Mucosa of descending colon (tissue), 3 donors: ENCODE data around the gene SPRTN. TPM values are rescaled to one million over a fixed set of nuclear protein-coding genes. Genes with fewer than 3 reads are reported as not detected.

ENCODE experiments used
- ATAC-seq: fragments of 200-7000 bp; cut with Tn5 transposase; one replicate; pipeline ENCODE4 v1.9.1; 2020; ENCODE audit warnings: mild to moderate bottlenecking, moderate library complexity
- DNase-seq, 3 donors: peaks; one replicate each; pipeline ENCODE4 v3.0.0-alpha.2; 2020
- H3K36me3 ChIP-seq: fragments of 200-600 bp; one replicate; pipeline ENCODE4 v1.8.0; 2021; ENCODE audit warnings: low read depth, mild to moderate bottlenecking
- H3K4me1 ChIP-seq: fragments of 200-600 bp; one replicate; pipeline ENCODE4 v1.8.0; 2021; ENCODE audit warnings: low read depth, mild to moderate bottlenecking
- H3K4me3 ChIP-seq: fragments of 200-600 bp; one replicate; pipeline ENCODE4 v1.8.0; 2021; ENCODE audit warnings: mild to moderate bottlenecking
- H3K9me3 ChIP-seq: fragments of 200-600 bp; one replicate; pipeline ENCODE4 v1.8.0; 2021; ENCODE audit warnings: mild to moderate bottlenecking
- intact Hi-C, 2 donors: fragments of 100-400 bp; cut with DNase I in 1 of 2; cut with micrococcal nuclease in 1 of 2; formaldehyde crosslinking; loops; one replicate each; pipeline versions ENCODE4 v1.11.0 to v1.11.1; 2022; cut with DNase I, micrococcal nuclease
- total RNA-seq, 3 donors: library from RNA; stranded (reverse); fragmentation: NEBNext Ultra II Directional in 2 of 3; extraction: Animal tissue kit (Norgen Biotek cat#: 25700) in 2 of 3; gene quantifications; one replicate each; pipeline versions ENCODE4 v1.2.1 to v1.2.4, GENCODE V29; 2021 to 2023
- TF ChIP-seq, protein P1 (sequence below): fragments of 200-600 bp; IDR thresholded peaks from one replicate; pipeline ENCODE4 v1.8.0; 2022; ENCODE audit warnings: antibody characterized with exemption, mild to moderate bottlenecking
- donor health status: DM: no; HTN: no; CAD: no; lungs with moderate emphysema.
- donor health status: DM: no; HTN: no; CAD: no.
- donor health status: DM: no; HTN: yes; CAD: no.

The SPRTN gene
- total RNA-seq, 3 donors from 2014 or later, result 10.7 to 13.1 (median 11.5) TPM

DNA sequence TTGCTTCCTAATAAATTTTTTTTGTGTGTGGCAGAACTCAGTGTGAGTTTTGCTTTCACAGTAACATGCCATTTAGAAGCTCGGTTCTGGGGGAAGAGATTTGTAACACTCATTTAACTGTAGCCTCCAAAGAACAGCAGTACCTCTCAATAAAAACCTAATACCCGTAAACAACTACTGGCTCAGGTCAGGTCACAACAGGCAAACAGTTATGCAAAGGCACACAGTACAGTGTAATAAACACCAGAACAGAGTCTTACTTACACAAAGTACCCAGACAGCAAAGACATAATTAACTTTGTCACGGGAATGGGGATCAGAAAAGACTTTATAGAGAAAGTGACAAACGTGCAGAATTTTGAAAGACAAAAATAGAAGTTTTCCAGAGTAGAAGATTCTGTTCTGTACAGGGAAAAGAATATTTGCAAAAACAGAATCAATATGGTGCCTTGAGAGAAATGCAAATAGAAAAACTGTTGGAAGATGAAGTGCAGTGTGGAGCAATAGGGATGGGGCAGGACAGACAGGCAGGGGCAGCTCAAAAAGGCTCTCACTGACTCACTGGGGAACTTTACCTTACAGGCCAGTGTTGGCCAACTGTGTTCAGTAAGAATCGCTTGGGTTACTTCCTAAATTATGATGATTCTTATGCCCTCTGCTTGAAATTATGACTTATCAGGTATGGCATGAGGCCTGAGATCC lies 45.2 kb downstream of the SPRTN start:
- H3K4me1 ChIP-seq, result no peaks in the 10 kb centered on the region

DNA sequence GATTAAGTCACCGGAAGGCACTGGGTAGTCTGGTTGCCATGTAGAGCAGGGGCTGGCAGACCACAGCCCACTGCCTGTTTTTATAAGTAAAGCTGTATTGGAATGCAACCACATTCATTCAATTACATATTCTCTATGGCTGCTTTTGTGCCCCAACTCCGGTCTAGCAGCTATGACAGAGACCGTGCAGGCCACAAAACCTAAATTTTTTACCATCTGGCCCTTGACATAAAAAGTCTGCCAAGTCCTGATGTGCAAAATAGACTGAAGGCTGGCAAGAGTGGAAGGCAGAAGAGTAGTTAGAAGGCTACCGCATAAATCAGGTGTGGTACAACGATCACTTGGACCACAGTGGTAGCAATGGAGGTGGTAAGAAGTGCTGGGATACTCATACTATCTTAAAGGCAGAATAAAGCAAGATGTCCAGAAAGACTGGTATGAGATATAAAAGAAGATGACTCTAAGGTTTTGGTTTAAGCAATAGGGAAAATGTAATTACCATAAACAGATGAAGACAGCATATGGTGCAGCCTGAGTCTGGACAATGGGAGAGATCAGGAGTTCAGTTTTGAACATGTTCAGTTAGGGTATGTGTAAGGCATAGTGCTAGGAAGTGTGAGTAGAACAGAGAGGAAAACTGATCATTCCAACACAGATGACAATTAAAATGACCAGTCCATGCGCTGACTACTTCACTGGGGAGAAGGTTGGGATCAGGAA lies 46.8 kb downstream of the SPRTN start:
- Histone ChIP-seq H3K9me3 (no peaks in the 10 kb centered on the region), H3K4me1 (no peaks in the 10 kb centered on the region), H3K36me3 (no peaks in the 10 kb centered on the region), H3K4me3 (no peak overlapping the region)
- DNase-seq (no peak), ATAC-seq (no peak)
- TF ChIP-seq, protein P1, sequence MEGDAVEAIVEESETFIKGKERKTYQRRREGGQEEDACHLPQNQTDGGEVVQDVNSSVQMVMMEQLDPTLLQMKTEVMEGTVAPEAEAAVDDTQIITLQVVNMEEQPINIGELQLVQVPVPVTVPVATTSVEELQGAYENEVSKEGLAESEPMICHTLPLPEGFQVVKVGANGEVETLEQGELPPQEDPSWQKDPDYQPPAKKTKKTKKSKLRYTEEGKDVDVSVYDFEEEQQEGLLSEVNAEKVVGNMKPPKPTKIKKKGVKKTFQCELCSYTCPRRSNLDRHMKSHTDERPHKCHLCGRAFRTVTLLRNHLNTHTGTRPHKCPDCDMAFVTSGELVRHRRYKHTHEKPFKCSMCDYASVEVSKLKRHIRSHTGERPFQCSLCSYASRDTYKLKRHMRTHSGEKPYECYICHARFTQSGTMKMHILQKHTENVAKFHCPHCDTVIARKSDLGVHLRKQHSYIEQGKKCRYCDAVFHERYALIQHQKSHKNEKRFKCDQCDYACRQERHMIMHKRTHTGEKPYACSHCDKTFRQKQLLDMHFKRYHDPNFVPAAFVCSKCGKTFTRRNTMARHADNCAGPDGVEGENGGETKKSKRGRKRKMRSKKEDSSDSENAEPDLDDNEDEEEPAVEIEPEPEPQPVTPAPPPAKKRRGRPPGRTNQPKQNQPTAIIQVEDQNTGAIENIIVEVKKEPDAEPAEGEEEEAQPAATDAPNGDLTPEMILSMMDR, result no peak
- intact Hi-C loops, result no loop called here

More for the DNA sequence above, 45.2 kb downstream of the SPRTN start:
- DNase-seq (no peak), ATAC-seq (no peak)
- Histone ChIP-seq H3K36me3 (no peaks in the 10 kb centered on the region), H3K9me3 (no peaks in the 10 kb centered on the region), H3K4me3 (no peak overlapping the region)
- intact Hi-C loops, result no loop called here
- TF ChIP-seq, protein P1, result no peak

DNA sequence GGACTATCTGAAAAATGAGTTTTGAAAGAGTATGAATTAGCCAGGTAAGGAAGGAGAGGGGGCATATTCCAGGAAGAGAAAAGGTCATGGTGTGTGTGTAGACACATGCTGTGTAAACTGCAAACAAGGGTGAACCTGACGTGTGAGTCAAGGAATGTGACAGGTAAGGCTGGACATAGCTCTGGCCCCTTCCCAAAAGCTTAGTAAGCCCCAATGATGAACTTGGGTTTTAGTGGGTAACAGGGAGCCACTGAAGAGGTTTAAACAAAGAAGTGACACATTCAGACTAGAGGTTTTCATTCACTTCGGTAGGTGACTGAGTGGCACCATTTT lies 47.3 kb downstream of the SPRTN start:
- intact Hi-C loops, result no loop called here
- DNase-seq, result no peak
- TF ChIP-seq, protein P1, result no peak
- Histone ChIP-seq H3K9me3 (no peaks in the 10 kb centered on the region), H3K36me3 (no peaks in the 10 kb centered on the region), H3K4me3 (no peak overlapping the region), H3K4me1 (no peaks in the 10 kb centered on the region)
- ATAC-seq, result peak; percentile 25

DNA sequence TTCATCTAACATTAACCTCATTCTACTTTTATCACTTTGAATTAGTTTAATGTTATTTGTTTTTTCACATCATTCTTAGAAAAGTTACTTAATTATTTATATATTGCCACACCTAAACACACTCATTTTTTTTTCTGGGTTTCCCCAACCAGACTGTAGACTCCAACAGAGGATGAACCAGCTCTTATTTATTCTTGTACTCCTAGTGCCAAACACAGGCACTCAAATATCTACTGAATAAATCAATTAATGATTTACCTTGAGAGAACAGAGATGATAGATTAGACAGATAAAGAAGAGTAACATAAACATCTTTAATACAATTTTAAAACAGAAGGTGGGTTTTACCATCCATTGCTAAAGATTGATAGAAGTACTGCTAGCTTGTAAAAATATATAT lies 48.4 kb downstream of the SPRTN start:
- TF ChIP-seq, protein P1, result no peak
- DNase-seq (no peak), ATAC-seq (no peak)
- H3K4me1 ChIP-seq, result no peaks in the 10 kb centered on the region
- H3K4me3 ChIP-seq, result no peak overlapping the region
- intact Hi-C loops, result no loop called here
- no peaks in the 10 kb centered on the region for H3K9me3 ChIP-seq
- no peaks in the 10 kb centered on the region for H3K36me3 ChIP-seq

DNA sequence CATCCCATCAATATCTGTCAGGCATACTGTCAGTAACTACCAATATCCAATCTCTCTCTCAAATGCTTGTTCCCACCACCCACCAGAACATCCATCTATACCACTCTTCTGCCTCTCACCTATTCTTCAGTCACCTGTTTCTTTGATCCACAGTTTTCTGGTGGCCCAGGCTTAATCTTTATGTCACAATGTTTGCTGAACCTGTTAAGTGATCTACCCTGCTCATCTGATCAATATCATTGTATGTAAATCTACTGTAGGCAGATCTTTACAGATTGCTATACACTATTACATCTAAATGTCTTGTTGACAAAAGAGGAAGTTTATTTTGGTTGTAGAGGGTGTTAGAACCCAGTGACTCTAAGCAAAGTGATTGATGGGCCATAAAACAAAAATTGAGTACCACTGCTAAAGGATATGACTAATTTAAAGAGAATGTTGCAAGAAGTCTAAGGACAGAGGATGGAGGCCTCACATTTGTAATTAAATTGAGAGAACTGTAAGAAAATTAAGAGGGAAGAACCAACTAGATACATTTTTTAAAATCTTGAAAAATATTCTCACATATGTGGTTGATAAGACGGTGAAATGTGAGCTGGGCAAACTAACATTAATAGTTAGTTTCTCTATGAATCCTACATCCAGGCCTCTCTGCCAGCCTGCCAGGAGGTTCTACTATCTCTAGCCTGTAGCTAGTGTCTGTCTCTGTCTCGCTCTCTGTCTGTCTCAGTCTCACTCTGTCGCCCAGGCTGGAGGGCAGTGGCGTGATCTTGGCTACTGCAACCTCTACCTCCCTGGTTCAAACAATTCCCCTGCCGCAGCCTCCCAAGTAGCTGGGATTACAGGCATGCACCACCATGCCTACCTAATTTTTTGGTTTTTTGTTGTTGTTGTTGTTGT lies 49.9 kb downstream of the SPRTN start:
- TF ChIP-seq, protein P1, result no peak
- H3K9me3 ChIP-seq, result no peaks in the 10 kb centered on the region
- no peaks in the 10 kb centered on the region for H3K4me1 ChIP-seq

More for the DNA sequence above, 49.9 kb downstream of the SPRTN start:
- ATAC-seq (no peak), DNase-seq (no peak)
- Histone ChIP-seq H3K4me3 (no peak overlapping the region), H3K36me3 (no peaks in the 10 kb centered on the region)
- intact Hi-C loops, result no loop called here
